ENCODE results near the gene WNT3. TPM values are rescaled to one million over a fixed set of nuclear protein-coding genes. Genes with fewer than 3 reads are reported as not detected.

The WNT3 gene
- total and polyA plus RNA-seq, 7 experiments from 2014 or later: 0.07 to 0.24 TPM; not detected in 5

DNA sequence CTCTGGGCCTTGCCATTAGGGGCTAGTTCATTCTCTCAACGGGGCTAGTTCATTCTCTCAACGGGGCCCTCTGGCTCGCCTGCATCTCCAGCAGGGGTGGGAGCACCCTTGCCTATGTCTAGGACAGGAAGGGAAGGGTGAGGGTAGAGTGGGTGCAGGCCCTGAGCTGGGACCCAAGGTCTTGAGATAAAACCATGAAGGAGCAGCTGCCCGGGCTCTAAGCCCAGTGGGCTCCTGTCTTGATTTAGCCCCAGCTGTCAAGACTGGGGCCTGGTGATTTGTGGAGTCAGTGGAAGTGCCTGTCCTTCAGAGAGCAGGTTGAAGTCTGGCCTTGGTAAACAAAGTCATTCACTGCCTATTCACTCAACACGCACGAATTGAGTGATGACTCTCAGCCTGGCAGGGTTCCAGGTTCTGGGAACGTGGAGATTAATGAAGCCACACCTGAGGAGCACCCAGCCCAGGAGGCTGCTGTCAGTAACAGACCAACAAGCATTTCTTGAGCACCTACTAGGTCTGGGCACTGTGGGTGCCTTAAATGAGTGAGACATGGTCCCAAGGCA lies 35.4 kb downstream of the WNT3 start:
- no peak overlapping the region for H3K27ac ChIP-seq (ENCODE audit: low read depth, low read length)
- DNase-seq (no peak), ATAC-seq (no peak)
- Mint-ChIP-seq H3K9me3 (peaks cover 0 to 2% (median 0%) of the 10 kb centered on the region in 11 donors), H3K36me3 (no peaks in the 10 kb centered on the region), H3K27me3 (peaks cover 0 to 14% (median under 1%) of the 10 kb centered on the region in 5 donors), H3K4me1 (no peaks in the 10 kb centered on the region), H3K4me3 (no peak overlapping the region), H3K27ac (no peak overlapping the region)
- H3K4me1 ChIP-seq (ENCODE audit: control insufficient read depth in 2 of 2, insufficient read depth in 2 of 2, low read length in 2 of 2): no peaks in the 10 kb centered on the region
- H3K36me3 ChIP-seq (ENCODE audit: control insufficient read depth in 2 of 3, insufficient read depth in 3 of 3, low read length in 3 of 3): no peaks in the 10 kb centered on the region
- CTCF ChIA-PET: no interaction called here
- intact Hi-C loops (cut with micrococcal nuclease): no loop called here
- no peaks in the 10 kb centered on the region for H3K27me3 ChIP-seq (ENCODE audit: control insufficient read depth in 2 of 2, insufficient read depth in 2 of 2, low read length in 2 of 2)
- H3K9me3 ChIP-seq (ENCODE audit: control insufficient read depth in 2 of 3, low read length in 3 of 3): no peaks in the 10 kb centered on the region
- POLR2A ChIA-PET: no interaction called here
- no peak overlapping the region for H3K4me3 ChIP-seq (ENCODE audit: low read length)

GRCh38 chr17:46782250-46782953 lies 36.1 kb downstream of the WNT3 start:
- H3K27me3 ChIP-seq (ENCODE audit: control insufficient read depth in 2 of 2, insufficient read depth in 2 of 2, low read length in 2 of 2): no peaks in the 10 kb centered on the region
- H3K4me1 ChIP-seq (ENCODE audit: control insufficient read depth in 2 of 2, insufficient read depth in 2 of 2, low read length in 2 of 2): no peaks in the 10 kb centered on the region
- POLR2A ChIA-PET: no interaction called here
- intact Hi-C loops (cut with micrococcal nuclease): no loop called here
- no peaks in the 10 kb centered on the region for H3K4me1 Mint-ChIP-seq
- H3K27ac ChIP-seq (ENCODE audit: low read depth, low read length): no peak overlapping the region
- H3K4me3 ChIP-seq (ENCODE audit: low read length): no peak overlapping the region
- no peak overlapping the region for H3K4me3 Mint-ChIP-seq
- H3K9me3 ChIP-seq (ENCODE audit: control insufficient read depth in 2 of 3, low read length in 3 of 3): no peaks in the 10 kb centered on the region
- ATAC-seq (peak; percentile 52), DNase-seq (no peak)
- peaks cover 0 to 2% (median 0%) of the 10 kb centered on the region in 11 donors for H3K9me3 Mint-ChIP-seq
- no peaks in the 10 kb centered on the region for H3K36me3 ChIP-seq (ENCODE audit: control insufficient read depth in 2 of 3, insufficient read depth in 3 of 3, low read length in 3 of 3)
- no peak overlapping the region for H3K27ac Mint-ChIP-seq
- peaks cover 0 to 17% (median 4%) of the 10 kb centered on the region in 5 donors for H3K27me3 Mint-ChIP-seq
- CTCF ChIA-PET: no interaction called here
- no peaks in the 10 kb centered on the region for H3K36me3 Mint-ChIP-seq

DNA sequence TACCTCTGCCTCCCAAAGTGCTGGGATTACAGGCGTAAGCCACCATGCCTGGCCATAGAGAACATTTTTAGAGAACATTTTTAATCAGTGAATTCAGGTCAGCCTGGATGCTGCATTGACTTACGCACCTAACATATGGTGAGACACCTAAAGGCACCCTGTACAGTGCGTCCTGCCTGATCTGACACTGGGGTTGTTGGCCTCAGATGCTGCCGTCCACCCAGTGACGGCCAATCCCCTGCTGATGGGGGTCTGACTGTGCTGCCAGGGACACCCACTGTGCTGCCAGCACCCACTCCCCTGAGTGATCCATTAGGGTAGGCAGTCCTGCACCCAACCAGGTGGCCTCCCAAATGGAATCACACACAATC lies 38.5 kb downstream of the WNT3 start:
- Mint-ChIP-seq H3K4me3 (no peak overlapping the region), H3K36me3 (no peaks in the 10 kb centered on the region), H3K9me3 (peaks cover 0 to 2% (median 0%) of the 10 kb centered on the region in 11 donors), H3K4me1 (no peaks in the 10 kb centered on the region), H3K27ac (no peak overlapping the region), H3K27me3 (peaks cover 0 to 19% (median 8%) of the 10 kb centered on the region in 5 donors)
- Histone ChIP-seq H3K36me3 (ENCODE audit: control insufficient read depth in 2 of 3, insufficient read depth in 3 of 3, low read length in 3 of 3) (no peaks in the 10 kb centered on the region), H3K4me1 (ENCODE audit: control insufficient read depth in 2 of 2, insufficient read depth in 2 of 2, low read length in 2 of 2) (no peaks in the 10 kb centered on the region), H3K27me3 (ENCODE audit: control insufficient read depth in 2 of 2, insufficient read depth in 2 of 2, low read length in 2 of 2) (no peaks in the 10 kb centered on the region), H3K9me3 (ENCODE audit: control insufficient read depth in 2 of 3, low read length in 3 of 3) (no peaks in the 10 kb centered on the region), H3K27ac (ENCODE audit: low read depth, low read length) (no peak overlapping the region), H3K4me3 (ENCODE audit: low read length) (no peak overlapping the region)
- POLR2A ChIA-PET: no interaction called here
- intact Hi-C loops (cut with micrococcal nuclease): no loop called here
- ATAC-seq (no peak), DNase-seq (no peak)
- CTCF ChIA-PET: no interaction called here

- no peak overlapping the region for H3K27ac ChIP-seq (ENCODE audit: low read depth, low read length)
- H3K36me3 ChIP-seq (ENCODE audit: control insufficient read depth in 2 of 3, insufficient read depth in 3 of 3, low read length in 3 of 3): no peaks in the 10 kb centered on the region
- Mint-ChIP-seq H3K27me3 (peaks cover 4 to 24% (median 11%) of the 10 kb centered on the region in 5 donors), H3K27ac (no peak overlapping the region), H3K4me1 (peaks cover 0 to 3% (median 0%) of the 10 kb centered on the region in 7 donors), H3K4me3 (no peak overlapping the region), H3K9me3 (peaks cover 0 to 2% (median 0%) of the 10 kb centered on the region in 11 donors), H3K36me3 (no peaks in the 10 kb centered on the region)
- no peaks in the 10 kb centered on the region for H3K27me3 ChIP-seq (ENCODE audit: control insufficient read depth in 2 of 2, insufficient read depth in 2 of 2, low read length in 2 of 2)
- ATAC-seq (no peak), DNase-seq (no peak)
- no peaks in the 10 kb centered on the region for H3K4me1 ChIP-seq (ENCODE audit: control insufficient read depth in 2 of 2, insufficient read depth in 2 of 2, low read length in 2 of 2)
- H3K4me3 ChIP-seq (ENCODE audit: low read length): no peak overlapping the region
- ChIA-PET POLR2A (no interaction called here), CTCF (no interaction called here)
- no peaks in the 10 kb centered on the region for H3K9me3 ChIP-seq (ENCODE audit: control insufficient read depth in 2 of 3, low read length in 3 of 3)
- intact Hi-C loops (cut with micrococcal nuclease): no loop called here
Measured at GRCh38 chr17:46777943-46778915, 40.3 kb downstream of the WNT3 start.

DNA sequence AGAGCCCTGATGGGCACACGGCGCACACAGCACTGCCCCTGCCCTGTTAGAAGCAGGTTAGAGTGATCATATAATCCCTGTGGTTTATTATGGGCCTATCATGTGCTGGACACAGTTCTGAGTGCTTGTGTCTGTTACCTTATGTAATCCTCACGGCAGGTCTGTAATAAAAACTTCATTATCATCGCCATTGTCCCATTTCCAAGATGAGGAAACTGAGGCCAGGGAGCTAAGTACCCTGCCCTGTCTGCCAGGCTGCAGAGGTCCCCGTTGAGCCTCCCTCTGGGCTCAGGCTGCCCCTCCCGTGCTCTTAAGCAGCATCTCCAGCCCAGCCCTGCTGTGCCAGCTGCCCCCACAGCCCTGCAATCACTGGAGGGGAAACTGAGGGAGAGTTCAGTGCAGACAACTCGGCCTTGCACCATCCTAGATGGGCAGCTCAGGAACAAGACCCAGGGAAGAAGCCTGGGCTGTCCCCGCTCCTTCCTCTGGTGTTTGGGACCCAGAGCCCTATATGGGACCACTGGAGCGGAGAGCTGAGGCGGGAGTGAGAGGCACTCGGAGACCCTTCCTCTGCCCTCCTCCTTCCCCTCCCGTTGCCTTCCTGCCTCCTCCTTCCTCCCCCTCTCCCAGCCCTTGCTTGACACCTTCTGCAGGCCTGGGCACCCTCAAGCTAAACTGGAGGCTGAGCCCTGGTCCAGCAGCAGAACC lies 42.0 kb downstream of the WNT3 start:
- Histone ChIP-seq H3K4me1 (ENCODE audit: control insufficient read depth in 2 of 2, insufficient read depth in 2 of 2, low read length in 2 of 2) (peaks cover 0 to 6% of the 10 kb centered on the region in 2 donors), H3K4me3 (ENCODE audit: low read length) (no peak overlapping the region), H3K27ac (ENCODE audit: low read depth, low read length) (no peak overlapping the region), H3K27me3 (ENCODE audit: control insufficient read depth in 2 of 2, insufficient read depth in 2 of 2, low read length in 2 of 2) (peaks cover 0 to 7% of the 10 kb centered on the region in 2 donors), H3K36me3 (ENCODE audit: control insufficient read depth in 2 of 3, insufficient read depth in 3 of 3, low read length in 3 of 3) (no peaks in the 10 kb centered on the region), H3K9me3 (ENCODE audit: control insufficient read depth in 2 of 3, low read length in 3 of 3) (no peaks in the 10 kb centered on the region)
- Mint-ChIP-seq H3K27ac (no peak overlapping the region), H3K36me3 (no peaks in the 10 kb centered on the region), H3K27me3 (peaks cover 8 to 36% (median 16%) of the 10 kb centered on the region in 5 donors), H3K4me1 (peaks cover 0 to 11% (median 10%) of the 10 kb centered on the region in 7 donors), H3K4me3 (peak overlapping the region in 1 of 10 donors; percentile 9), H3K9me3 (peaks cover 0 to 2% (median 0%) of the 10 kb centered on the region in 11 donors)
- no peak for ATAC-seq
- POLR2A ChIA-PET: no interaction called here
- intact Hi-C loops (cut with micrococcal nuclease): no loop called here
- CTCF ChIA-PET: no interaction called here
- no peak for DNase-seq

- POLR2A ChIA-PET: interaction anchor here (0.6 kb wide), 1 partner anchor 360 kb away, joined by 3 read pairs; no protein-coding TSS in a partner anchor
- intact Hi-C loops (cut with micrococcal nuclease): no loop called here
Measured at GRCh38 chr17:46774108-46774737, 44.3 kb downstream of the WNT3 start.

More at GRCh38 chr17:46774108-46774737, 44.3 kb downstream of the WNT3 start:
- no peak for DNase-seq
- peaks cover 0 to 11% of the 10 kb centered on the region in 2 donors for H3K27me3 ChIP-seq (ENCODE audit: control insufficient read depth in 2 of 2, insufficient read depth in 2 of 2, low read length in 2 of 2)
- no peak overlapping the region for H3K4me3 Mint-ChIP-seq
- peaks cover 0 to 19% (median 11%) of the 10 kb centered on the region in 7 donors for H3K4me1 Mint-ChIP-seq
- no peak for ATAC-seq
- no peak overlapping the region for H3K27ac Mint-ChIP-seq
- H3K27me3 Mint-ChIP-seq: peaks cover 10 to 51% (median 21%) of the 10 kb centered on the region in 5 donors
- H3K27ac ChIP-seq (ENCODE audit: low read depth, low read length): no peak overlapping the region
- H3K9me3 ChIP-seq (ENCODE audit: control insufficient read depth in 2 of 3, low read length in 3 of 3): no peaks in the 10 kb centered on the region
- no peak overlapping the region for H3K4me3 ChIP-seq (ENCODE audit: low read length)
- H3K36me3 ChIP-seq (ENCODE audit: control insufficient read depth in 2 of 3, insufficient read depth in 3 of 3, low read length in 3 of 3): no peaks in the 10 kb centered on the region
- no peaks in the 10 kb centered on the region for H3K36me3 Mint-ChIP-seq
- CTCF ChIA-PET: no interaction called here
- H3K4me1 ChIP-seq (ENCODE audit: control insufficient read depth in 2 of 2, insufficient read depth in 2 of 2, low read length in 2 of 2): peaks cover 0 to 6% of the 10 kb centered on the region in 2 donors
- peaks cover 0 to 2% (median 0%) of the 10 kb centered on the region in 11 donors for H3K9me3 Mint-ChIP-seq

All from naive thymus-derived CD4-positive, alpha-beta T cell (primary cell).